TTC549 (cell line): ENCODE data around the gene RFX8.
"Not testable (repeated sequence)": the region's sequence is repeated elsewhere in the genome, so short reads cannot be mapped to it uniquely, and the experiment has no call there.

Experiments
- FAIRE-seq: peaks from 2 replicates; lab custom pipeline; 2012; peaks lifted over from hg19 to GRCh38; lab: Jason Lieb, UNC

Gene RFX8

DNA sequence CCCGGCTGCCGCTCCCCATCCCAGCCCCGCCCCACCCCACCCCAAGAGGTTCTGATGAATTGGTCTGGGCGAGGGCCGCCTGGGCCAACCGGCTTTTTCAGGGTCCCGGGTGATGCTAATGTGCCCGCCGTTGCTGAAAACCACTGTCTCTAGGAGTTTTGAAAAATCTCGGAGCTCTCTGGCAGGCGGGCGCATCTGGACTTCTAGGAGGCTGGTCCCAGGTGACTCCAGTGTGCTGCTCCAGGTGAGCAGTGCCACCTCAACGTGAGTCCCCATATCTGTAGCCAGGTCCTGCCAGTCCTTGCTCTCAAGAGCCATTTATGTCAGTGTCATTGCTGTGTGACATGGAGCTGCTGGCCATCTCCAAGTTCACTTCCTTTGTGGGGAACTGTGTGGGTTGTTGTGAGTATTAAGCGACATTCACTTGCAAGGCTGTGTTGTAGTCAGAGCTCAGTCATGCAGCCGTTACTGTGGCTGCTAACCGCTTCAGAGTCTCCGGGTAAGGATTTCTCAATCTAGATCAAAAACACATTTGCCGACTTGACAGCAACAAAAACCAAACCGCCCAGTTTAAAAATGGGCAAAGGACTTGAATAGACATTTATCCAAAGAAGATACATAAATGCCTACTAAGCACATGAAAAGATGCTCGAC is at the start of gene RFX8:
Gene RFX8, minus strand, starts transcription at position 382 of the 654 bp plus-strand sequence. CDS start 8,264 bp downstream, outside the sequence.
- no peak for FAIRE-seq

DNA sequence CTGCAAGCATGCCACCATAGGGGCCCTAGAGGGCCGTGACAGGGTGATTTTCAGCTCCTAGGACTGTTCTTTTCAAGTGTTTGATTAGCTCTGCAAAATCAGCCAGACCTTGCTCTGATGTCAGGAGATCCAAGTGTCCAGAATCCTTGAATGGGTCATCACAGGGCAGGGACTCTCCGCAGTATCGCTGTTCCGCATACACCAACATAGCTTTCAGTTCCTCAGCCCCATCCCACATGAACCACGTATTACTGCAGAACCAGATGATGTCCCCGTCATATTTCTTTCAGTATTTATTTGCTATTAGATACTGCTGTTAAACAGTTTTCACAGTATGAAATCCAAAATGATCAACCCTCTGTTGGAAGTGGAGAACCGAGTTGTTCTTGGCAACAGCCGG is 46.6 kb upstream of the RFX8 start:
- no peak for FAIRE-seq

- no peak for FAIRE-seq
Observed at GRCh38 chr2:101520246-101520645, 45.3 kb upstream of the RFX8 start.

DNA sequence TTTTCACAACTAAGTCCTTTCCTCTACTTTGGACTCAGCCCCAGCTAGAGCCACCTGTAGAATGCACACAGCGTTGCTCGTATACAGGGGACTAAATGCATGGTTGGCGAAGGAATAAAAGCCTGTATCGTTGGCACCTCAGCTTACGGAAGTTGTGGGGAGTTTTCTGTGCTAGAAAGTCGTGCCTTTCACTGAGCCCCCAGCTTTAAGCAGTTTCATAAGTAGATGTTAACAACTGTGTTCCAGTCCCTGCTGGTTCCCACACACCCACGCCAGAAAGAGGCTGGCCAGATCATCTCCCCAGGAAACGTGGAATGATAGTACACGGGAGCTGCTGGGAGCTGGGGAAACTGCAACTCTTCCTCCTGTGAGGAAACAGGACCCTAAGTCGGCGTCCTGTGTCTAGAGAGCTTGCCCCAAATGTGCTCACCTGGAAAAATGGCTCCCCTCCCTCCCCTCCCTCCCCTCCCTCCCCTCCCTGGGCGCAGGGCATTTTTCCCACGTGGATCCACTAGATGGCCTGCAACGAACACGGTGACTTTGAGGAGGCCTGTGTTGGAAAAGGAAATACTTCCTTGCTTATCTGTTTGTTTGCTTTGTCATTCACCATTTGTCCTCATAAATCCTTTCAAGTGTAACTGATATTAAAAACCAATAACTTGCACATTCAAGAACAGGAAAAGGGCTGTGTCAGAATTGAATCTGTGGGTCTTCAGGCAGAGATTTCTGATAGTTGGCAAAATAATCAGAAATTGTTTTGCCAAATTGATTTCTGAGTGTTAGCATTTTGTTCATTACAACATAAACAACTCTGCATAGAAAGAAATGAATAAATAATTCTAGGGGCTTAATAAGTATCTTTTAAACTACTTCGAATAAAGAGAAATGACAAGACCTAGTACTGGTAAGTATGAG is 43.9 kb upstream of the RFX8 start:
- no peak for FAIRE-seq

DNA sequence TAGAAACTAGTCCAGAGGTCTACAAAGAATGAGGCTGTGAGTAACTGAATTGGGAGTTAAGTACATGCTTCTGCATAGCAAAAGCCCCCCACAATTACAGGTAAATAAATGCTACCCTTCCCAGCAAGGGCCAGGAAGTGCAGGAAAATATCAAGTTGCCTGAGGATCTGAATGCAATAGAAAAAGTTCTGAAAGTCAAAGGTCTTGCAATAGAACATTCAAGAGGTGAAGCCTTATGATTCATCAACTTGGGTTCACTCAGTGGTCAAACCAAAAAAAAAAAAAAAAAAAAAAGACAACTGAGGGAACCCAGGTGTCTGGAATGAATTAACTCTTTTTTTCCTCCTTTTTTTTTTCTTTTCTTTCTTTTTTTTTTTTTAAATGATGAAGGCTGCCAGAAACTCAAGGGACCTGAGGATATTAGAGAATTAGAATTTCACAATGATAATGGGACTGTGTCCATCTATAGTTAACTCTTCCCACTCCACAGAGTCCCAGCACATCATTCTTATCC is 42.9 kb upstream of the RFX8 start:
- FAIRE-seq, result no peak

DNA sequence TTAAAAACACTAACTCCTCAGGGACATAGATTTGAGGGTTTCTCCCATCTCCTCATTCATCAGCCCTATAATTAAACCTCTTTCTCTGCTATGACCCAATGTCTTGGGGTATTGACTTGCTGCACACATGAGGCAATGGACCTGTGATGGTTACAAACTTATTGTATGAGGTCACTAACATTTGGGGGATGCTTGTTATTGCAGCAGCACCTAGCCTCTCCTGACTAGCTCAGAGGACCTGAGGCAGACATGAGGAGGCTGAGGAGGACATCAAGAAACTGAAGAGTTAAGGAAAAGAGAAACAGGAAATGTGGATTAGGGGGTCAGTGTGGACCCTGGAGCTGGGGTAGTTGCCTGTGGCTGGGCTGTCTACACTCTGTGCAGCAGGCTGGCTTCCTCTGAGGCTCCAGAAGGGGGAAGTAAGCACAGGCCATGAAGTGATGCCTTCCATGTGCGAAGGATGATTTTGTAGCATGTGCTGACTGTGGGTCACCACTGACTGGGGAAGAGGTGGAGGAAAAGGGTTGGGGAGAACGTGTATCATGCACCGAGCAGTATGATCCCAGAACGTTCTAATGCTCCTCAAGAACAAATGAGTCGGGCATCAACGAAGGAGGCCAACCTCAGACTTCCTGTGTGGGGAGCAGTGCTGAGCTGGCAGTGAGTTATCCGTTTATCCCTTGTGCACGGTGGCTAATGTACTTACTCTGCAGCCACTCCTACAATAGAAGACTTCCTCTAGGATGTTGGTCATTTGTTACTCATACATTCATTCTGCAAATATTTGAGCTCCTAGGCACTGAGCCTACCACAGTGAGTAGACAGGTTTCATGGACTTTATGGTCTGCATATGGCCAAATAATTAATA is 42.1 kb upstream of the RFX8 start:
- FAIRE-seq, result no peak

DNA sequence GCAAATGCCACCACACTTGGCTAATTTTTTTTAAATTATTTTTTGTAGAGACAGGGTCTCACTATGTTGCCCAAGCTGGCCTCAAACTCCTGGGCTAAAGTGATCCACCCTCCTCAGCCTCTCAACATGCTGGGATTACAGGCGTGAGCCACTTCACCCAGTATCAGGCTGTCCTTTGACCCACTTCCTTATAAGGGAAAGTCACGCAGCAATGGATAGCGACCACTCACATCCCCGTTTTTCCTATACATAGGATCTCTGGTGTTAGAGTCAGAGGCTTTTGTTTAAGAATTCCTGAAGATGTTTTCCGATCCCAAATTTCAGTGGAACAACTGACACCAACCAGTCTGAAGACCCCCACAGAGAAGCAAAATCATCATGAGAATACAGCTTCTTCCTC is 41.4 kb upstream of the RFX8 start:
- FAIRE-seq, result no peak

- no peak for FAIRE-seq
Observed at GRCh38 chr2:101515477-101515876, 40.6 kb upstream of the RFX8 start.

- no peak for FAIRE-seq
Observed at GRCh38 chr2:101512993-101513392, 38.1 kb upstream of the RFX8 start.

GRCh38 chr2:101511381-101511780 is 36.5 kb upstream of the RFX8 start:
- FAIRE-seq, result no peak

GRCh38 chr2:101509499-101510284 is 34.8 kb upstream of the RFX8 start:
- no peak for FAIRE-seq

- FAIRE-seq, result no peak
Observed at GRCh38 chr2:101508636-101509035, 33.7 kb upstream of the RFX8 start.

- not testable (repeated sequence) for FAIRE-seq
Observed at GRCh38 chr2:101505276-101505675, 30.4 kb upstream of the RFX8 start.

- not testable (repeated sequence) for FAIRE-seq
Observed at GRCh38 chr2:101504744-101505143, 29.8 kb upstream of the RFX8 start.

DNA sequence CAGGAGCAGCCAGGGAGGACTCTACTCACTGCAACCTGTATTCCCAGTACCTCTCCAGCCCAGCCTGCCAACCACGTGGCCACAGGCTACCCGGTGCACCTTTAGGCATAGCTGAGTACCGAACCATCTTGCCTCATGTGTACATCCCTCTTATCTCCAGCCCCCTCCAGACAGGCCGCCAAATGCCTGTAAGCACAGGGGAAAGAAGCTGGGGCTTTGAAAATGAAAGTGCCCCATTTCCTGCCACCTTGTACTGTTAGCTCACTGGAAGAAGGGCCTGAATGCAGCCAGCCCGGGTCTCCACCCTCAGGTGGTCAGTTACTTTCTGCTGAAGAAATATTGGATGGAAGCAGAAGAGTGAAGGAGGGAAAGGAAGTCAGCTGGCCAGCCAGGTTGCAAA is 27.2 kb upstream of the RFX8 start:
- no peak for FAIRE-seq

DNA sequence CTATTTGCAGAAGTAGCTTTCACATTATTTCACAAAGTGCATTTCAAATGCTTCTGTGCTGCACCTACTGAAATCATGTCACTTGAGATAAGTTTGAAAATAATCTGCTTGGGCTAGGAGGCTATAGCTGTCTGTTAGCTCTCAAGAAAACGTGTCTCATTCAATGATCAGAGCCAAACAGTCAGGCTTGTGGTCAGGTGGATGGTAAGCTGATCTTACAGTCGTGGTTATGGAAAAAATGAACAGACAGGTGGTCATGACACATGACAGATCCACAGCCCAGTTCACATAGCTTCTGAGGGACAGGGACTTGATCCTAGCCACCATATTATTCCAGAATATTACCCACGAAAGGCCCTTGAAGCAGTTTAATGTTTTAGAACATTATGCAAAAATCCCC is 26.5 kb upstream of the RFX8 start:
- no peak for FAIRE-seq

GRCh38 chr2:101500860-101501259 is 25.9 kb upstream of the RFX8 start:
- FAIRE-seq, result no peak

DNA sequence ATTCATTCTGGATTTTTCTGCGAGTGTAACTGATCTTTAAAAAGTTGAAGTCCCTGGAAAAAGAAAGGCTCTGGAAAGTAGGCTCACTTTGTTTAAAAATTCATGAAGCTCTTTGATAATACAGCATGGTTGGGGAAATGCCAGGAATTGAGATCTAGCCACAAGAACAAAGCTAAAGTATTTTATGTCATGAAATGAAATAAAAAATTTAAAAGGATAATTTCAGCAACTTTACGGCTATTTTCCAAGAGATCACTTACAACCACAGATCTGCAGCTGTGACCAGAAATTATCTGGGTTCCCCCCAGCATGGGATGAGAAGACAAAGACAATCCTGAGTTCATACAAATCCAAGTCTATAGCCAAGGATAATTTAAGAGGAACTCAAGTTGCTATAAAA is 25.3 kb upstream of the RFX8 start:
- FAIRE-seq, result no peak

- no peak for FAIRE-seq
Observed at GRCh38 chr2:101496279-101496678, 21.4 kb upstream of the RFX8 start.

DNA sequence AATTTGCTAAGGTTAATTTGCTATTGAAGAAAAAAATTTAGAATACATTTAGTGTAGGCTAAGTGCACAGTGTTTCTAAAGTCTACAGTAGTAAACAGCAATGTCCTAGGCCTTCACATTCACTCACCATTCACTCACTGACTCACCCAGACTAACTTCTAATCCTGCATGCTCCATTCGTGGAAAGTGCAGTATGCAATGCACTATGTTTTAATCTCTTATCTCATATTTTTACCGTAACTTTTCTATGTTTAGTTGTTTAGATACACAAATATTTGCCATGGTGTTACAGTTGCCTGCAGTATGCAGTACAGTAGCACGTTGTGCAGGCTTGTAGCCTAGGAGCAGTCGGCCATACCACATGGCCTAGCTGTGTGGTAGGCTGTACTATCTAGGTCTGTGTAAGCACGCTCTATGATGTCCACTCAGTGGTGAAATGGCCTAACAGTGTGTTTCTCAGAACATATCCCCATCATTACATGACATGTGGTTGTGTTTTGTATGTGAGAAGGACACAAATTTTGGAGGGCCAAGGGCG is 18.1 kb upstream of the RFX8 start:
- no peak for FAIRE-seq

- FAIRE-seq, result no peak
Observed at GRCh38 chr2:101486994-101487393, 12.1 kb upstream of the RFX8 start.
